A673 (cell line): ENCODE results near the gene IBTK.

Experiments
- EZH2 ChIP-seq: fragments of 200-600 bp; sonication (generic); IDR thresholded peaks from 2 replicates; pipeline ENCODE4 v1.6.1; 2017; ENCODE audit warnings: borderline replicate concordance, low read depth, mild to moderate bottlenecking, mixed read lengths, antibody characterized with exemption, low read length; ENCODE audit not compliant: poor library complexity, severe bottlenecking
- TF ChIP-seq, protein P1 (sequence below): fragments of 300-800, 200-600 bp; sonication (generic); conservative IDR thresholded peaks from 2 replicates; pipeline ENCODE4 v1.5.1; 2017; ENCODE audit warnings: low read depth, mild to moderate bottlenecking, antibody characterized with exemption, low read length, moderate library complexity, mixed read lengths

DNA sequence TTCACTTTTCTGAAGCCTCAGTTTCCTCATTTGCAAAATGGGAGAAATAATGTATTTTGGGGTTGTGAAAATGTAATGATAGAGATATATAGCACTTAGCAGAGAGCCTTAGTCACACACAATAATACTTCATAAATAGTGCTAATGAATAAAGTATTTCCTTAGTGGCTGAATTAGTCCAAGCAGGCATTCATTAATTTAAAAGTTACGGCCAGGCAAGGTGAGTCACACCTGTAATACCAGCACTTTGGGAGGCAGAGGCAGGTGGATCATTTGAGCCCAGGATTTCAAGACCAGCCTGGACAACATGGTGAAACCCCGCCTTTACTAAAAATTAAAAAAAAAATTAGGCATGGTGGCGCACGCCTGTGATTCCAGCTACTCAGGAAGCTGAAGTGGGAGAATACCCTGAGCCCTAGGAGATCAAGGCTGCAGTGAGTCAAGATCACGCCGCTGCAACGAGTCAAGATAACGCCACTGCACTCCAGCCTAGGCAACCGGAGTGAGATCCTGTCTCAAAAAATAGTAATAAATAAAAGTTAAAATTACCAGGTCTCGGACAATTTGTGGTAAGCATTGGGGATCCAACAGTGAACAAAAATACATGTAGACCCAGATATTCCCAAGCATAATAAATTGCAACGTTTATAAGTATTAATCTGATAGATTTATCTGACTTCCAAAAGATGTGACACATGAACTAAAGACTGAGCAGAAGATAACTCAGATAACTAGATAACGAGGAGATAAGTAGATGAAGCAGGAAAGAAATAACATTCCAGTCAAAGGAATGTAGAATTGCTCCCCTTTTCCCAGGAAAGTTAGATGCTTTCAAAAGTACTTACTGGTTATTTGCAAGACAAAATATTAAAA is 2.1 kb upstream of the IBTK start:
- TF ChIP-seq, protein P1, sequence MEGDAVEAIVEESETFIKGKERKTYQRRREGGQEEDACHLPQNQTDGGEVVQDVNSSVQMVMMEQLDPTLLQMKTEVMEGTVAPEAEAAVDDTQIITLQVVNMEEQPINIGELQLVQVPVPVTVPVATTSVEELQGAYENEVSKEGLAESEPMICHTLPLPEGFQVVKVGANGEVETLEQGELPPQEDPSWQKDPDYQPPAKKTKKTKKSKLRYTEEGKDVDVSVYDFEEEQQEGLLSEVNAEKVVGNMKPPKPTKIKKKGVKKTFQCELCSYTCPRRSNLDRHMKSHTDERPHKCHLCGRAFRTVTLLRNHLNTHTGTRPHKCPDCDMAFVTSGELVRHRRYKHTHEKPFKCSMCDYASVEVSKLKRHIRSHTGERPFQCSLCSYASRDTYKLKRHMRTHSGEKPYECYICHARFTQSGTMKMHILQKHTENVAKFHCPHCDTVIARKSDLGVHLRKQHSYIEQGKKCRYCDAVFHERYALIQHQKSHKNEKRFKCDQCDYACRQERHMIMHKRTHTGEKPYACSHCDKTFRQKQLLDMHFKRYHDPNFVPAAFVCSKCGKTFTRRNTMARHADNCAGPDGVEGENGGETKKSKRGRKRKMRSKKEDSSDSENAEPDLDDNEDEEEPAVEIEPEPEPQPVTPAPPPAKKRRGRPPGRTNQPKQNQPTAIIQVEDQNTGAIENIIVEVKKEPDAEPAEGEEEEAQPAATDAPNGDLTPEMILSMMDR = no peak
- no peak for TF ChIP-seq EZH2
